Glomerular endothelial cell (primary cell): ENCODE data around the gene GUCY2C. TPM values are rescaled to one million over a fixed set of nuclear protein-coding genes. Genes with fewer than 3 reads are reported as not detected.

ENCODE experiments used
- DNase-seq: peaks from one replicate; pipeline ENCODE4 v3.0.0-alpha.2; 2011; ENCODE audit warnings: low read depth, low spot score; ENCODE audit errors: extremely low read depth
- total RNA-seq: library from RNA; depleted of rRNA; stranded (reverse); fragments of >200 nt; gene quantifications from 2 replicates; pipeline ENCODE4 v1.2.3, GENCODE V29; 2015

GUCY2C gene
- total RNA-seq, 1 donor from 2014 or later, result not detected

- DNase-seq, result peak; percentile 41
Measured at GRCh38 chr12:14629832-14630710, 66.3 kb downstream of the GUCY2C start.

- no peak for DNase-seq
Measured at GRCh38 chr12:14628771-14629170, 67.6 kb downstream of the GUCY2C start.

GRCh38 chr12:14621826-14622225 is 74.6 kb downstream of the GUCY2C start:
- DNase-seq, result no peak

GRCh38 chr12:14619741-14620501 is 76.5 kb downstream of the GUCY2C start:
- DNase-seq, result no peak

GRCh38 chr12:14618983-14619382 is 77.4 kb downstream of the GUCY2C start:
- no peak for DNase-seq

- DNase-seq, result no peak
Measured at GRCh38 chr12:14614704-14615121, 81.7 kb downstream of the GUCY2C start.

GRCh38 chr12:14613718-14614117 is 82.7 kb downstream of the GUCY2C start:
- no peak for DNase-seq

GRCh38 chr12:14612898-14613445 is 83.4 kb downstream of the GUCY2C start:
- no peak for DNase-seq

- no peak for DNase-seq
Measured at GRCh38 chr12:14612250-14612649, 84.1 kb downstream of the GUCY2C start.

GRCh38 chr12:14611640-14612203 is 84.7 kb downstream of the GUCY2C start:
- DNase-seq, result no peak

- DNase-seq, result no peak
Measured at GRCh38 chr12:14607568-14607967, 88.8 kb downstream of the GUCY2C start.

- DNase-seq, result no peak
Measured at GRCh38 chr12:14605401-14605989, 90.9 kb downstream of the GUCY2C start.

- no peak for DNase-seq
Measured at GRCh38 chr12:14601692-14602478, 94.5 kb downstream of the GUCY2C start.

GRCh38 chr12:14597480-14597879 is 98.9 kb downstream of the GUCY2C start:
- DNase-seq, result no peak

GRCh38 chr12:14591719-14592118 is 104.7 kb downstream of the GUCY2C start:
- no peak for DNase-seq

GRCh38 chr12:14589169-14590004 is 107.0 kb downstream of the GUCY2C start:
- DNase-seq, result no peak

- DNase-seq, result no peak
Measured at GRCh38 chr12:14588571-14588970, 107.8 kb downstream of the GUCY2C start.

GRCh38 chr12:14578646-14579045 is 117.8 kb downstream of the GUCY2C start:
- no peak for DNase-seq

- no peak for DNase-seq
Measured at GRCh38 chr12:14577344-14577743, 119.1 kb downstream of the GUCY2C start.
